ENCODE data around the gene ATL3.
"Not testable (repeated sequence)": the region's sequence is repeated elsewhere in the genome, so short reads cannot be mapped to it uniquely, and the experiment has no call there.

ATL3 gene

DNA sequence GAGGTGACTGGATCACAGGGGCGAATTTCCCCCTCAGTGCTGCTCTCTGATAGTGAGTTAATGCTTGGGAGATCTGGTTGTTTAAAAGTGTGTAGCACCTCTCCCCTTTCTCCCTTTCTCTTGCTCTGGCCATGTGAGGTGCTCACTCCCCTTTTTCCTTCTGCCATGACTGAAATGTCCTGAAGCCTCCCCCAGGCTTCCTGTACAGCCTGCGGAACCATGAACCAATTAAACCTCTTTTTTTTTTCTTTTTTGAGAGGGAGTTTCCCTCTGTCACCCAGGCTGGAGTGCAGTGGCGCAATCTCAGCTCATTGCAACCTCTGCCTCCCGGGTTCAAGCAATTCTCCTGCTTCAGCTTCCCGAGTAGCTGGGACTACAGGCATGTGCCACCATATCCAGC is 53.5 kb downstream of the ATL3 start:
- not testable (repeated sequence) for DNase-seq

DNA sequence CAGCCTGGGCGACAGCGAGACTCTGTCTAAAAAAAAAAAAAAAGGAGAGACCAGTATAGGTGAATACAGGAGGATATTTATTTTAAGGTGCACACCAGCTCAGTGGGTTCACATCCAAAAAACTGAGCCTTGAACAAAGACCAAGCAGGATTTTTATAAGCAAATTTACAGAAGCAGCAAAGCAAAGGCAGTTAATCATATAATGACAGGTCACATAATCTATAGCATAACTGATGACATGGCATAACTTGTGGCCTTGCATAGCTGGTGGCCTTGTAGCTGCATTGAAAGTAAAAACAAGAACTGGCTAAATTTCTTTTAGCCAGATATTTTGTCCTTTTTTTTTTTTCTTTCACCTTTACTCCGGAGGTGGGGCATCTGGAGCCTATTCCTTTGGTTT is 54.2 kb downstream of the ATL3 start:
- DNase-seq, result no peak

DNA sequence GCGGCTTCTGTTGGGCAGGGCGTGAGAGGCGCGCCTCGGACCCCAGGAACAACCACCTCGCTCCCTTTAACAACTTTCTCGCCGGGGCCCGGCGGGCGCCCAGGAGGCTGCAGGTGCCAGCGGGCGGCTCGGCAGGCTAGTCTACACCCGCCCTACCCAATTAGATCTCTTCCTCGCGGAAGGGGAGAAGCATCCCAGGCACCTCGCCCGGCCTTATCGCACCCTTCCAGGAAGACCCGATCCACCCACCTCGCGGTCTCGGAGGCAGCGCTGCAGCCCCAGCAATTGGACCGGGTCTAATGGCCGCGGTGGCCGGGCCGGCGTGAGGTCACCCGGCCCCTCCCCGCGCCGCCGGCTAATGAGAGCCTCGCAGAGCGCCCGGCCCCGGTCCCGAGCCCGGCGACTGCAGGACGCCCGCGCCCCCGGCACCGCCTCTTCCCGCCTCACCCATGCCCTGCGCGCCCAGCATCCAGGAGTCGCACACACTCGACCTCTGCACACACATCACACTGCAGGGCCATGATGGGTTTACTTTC is 57.0 kb downstream of the ATL3 start, which contains the start of gene PLAAT3:
TSS of gene PLAAT3 (minus strand) at position 298 of the 536 bp plus-strand sequence. CDS start 419 bp downstream, outside the sequence.
- DNase-seq, result peak; percentile 75

DNA sequence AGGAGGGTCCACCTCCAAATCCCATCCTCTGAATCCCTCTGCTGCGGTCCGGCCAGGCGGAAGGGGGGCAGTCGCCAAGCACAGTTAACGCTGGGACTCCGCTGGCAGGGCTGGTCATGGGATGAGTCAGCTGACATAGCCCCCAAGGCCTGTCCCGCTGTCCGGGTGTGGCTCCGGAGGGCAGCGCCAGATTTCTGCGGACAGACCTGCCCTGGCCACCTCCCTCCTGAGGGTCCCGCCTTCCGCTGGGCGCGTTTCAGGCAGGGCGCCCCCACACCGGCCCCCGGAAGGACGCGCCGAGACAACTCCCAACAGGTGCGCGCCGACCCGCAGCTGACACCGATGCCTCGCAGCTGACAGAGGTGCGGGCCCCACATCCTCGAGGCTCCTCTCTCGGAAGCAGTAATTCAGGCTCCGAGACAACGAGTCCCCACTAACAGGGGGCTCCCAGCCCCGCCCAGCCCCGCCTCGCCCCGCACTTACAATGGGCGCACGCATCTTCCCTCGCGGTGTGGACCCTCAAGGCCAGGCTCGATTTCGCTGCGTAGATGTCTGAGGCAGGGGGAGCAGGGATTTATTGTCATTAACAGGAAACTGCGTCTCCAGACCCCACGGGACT is 57.5 kb downstream of the ATL3 start:
- peak; percentile 71 for DNase-seq

DNA sequence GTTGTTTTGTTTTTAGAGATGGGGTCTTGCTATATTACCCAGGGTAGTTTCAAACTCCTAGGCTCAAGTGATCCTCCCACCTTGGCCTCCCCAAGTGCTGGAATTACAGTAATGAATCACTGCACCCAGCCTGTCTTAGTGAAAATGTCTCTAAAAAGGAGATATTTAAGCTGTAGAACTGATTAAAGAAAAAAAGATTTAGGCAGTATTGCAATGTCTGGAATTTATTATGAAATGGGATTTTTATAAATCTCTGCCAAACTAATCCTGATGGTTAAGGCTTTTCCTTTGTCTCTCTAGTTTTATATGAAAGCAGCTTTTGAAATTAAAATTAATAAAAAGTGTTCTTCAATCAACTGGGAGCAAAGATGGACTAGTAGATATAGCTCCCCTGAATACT is 59.0 kb downstream of the ATL3 start:
- no peak for DNase-seq

DNA sequence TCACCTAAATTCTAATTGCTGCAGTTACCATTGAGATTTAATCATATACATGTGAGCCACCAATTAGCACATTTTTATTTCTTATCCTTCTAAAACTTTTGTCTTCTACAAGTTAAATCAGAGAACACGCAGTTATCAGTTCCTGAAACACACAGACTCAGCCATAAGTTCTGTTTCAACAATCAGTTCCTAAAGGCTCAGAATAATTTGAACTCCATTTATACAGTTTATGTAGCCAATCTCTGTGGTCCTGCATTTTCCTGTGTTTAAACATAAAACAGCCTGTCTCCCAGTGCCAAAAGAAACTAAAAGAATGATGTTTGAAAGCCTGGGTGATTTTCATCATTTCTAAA is 59.8 kb downstream of the ATL3 start:
- DNase-seq, result no peak

DNA sequence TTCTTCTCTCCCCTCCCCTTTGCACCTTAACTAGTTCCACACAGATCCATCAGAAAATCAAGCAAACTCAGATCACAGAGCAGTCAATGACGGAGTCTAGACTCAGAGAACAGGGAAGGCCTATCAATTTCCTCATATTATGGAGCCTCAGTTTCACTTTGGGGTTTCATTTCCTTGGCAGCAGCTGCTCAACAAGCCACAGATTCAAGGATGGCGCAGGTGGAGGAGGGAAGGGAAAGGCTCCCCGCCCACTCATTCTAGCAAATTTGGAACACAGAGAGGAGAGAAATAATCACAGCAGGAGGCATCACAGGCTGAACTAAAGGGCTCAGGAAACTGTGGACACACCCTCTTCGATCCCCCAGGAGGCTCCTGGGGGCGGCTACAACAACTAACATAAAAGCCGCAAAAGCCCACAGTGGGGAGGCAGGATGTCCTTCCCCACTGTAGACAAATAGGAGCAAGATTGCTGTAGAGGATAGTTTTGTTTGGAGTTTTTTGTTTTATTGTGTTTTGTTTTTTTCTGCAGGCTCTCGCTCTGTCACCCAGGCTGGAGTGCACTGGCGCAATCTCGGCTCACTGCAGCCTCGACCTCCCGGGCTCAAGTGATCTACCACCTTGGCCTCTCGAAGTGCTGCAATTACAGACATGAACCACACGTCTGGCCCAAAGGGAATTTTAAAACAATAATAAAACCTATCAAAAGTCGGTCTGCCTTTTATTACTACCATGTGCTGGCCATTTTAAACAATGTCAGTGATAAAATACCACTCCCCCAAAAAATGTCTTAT is 60.4 kb downstream of the ATL3 start:
- no peak for DNase-seq

DNA sequence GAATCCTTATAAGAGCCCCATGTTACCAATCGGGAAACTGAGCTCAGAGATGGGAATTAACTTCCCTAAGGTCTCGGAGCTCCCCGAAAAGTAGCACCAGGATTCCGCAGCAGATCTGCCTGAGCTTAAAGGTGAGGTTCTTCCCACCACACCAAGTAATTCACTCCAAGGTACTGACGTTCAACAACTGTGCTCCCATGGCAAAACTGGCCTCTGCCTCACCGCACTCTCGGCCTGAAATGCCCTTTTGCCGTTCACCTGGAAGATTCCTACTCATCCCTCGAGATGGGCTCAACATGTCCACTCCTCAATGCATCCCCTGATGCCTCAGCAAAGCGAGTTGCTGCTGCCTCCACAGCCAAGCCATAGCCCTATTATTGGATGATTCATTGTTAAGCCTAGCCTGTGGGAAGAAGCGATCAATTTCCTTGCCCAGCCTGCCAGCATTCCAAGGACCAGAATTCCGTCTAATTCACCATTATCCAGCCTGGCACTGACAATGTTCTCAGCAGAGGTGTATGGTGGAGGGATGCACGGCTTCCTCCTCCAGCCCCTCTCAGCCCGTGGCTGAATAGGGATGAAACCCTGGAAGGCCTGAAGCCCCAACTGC is 61.1 kb downstream of the ATL3 start:
- no peak for DNase-seq

DNA sequence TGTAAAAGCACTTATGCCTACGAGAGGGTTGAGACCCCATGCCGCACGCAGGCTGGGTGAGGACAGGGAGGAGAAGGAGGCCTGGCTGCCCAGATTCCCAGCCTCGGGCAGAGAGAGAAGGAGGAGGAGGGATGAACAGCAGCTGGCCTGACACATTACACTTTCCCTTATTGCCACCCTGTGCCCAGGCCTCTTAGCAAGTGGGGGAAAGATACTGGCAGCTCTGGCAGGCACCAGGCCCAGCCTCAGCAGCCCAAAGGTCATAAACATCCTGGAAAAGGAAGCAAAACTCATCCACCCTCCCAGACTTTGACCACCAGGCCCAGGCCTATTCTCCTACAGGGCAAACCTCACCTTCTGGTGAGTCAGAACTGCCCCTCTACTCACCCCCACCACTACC is 61.6 kb downstream of the ATL3 start:
- DNase-seq, result no peak

DNA sequence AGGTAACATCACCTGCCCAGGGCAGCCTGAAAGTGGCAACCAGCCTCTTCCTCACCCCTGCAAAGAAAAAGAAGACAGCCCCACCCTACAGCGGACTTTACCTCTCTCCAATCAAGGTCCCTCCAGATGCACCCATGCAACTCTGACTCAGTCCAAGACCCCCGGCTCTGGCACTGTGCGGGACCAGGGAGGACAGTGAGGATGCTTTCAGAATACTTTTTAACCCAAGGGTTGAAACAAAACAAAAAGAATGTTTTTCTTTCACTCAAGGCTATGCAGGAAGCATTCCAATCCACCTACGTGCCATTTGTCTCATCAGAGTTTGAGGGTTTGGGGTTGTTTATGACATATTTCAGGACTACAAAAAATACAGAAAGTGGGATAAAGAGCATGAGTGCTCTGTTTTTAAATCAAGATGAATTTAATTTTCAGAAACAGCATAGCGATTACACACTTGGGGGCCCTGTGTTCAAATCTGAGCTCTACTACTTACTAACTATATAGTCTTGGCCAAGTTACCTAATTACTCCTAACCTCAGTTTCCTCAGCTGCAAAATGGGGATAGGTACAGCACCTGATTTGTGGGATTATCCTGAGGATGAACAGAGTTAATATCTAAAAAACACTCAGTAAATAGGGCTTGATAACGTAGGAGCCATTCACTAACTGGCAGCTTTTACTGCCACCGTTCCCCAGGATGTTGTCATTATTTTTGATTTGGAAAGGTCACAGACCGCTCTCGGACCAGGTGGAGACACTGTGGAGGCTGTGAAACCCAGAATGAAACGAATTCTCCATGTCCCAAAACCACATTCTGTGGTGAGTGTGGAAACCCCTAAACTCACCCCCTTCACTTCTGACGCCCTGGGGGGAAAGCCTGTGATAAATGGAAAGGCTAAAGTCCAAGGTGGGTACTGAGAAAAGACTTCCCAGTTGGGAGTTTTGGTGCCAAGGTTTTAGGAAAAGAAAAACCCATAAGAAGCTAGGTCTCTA is 62.5 kb downstream of the ATL3 start:
- DNase-seq, result peak; percentile 33

DNA sequence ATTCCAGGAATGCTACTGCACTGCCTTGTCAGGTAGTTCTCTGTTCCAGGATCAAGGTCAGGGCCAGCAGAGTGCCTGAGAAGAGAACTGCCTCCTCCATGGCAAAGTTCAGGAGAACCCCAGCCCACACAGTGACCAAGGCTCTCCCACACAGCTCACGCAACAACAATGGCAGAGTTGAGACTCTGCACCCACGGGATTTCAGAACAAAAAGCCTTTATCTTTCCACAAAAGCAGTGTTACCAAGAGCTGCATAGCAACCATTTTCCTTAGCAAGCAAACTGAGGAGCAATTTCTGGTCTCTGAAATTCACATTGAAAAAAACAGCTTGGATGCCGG is 68.0 kb downstream of the ATL3 start:
- peak; percentile 47 for DNase-seq

DNA sequence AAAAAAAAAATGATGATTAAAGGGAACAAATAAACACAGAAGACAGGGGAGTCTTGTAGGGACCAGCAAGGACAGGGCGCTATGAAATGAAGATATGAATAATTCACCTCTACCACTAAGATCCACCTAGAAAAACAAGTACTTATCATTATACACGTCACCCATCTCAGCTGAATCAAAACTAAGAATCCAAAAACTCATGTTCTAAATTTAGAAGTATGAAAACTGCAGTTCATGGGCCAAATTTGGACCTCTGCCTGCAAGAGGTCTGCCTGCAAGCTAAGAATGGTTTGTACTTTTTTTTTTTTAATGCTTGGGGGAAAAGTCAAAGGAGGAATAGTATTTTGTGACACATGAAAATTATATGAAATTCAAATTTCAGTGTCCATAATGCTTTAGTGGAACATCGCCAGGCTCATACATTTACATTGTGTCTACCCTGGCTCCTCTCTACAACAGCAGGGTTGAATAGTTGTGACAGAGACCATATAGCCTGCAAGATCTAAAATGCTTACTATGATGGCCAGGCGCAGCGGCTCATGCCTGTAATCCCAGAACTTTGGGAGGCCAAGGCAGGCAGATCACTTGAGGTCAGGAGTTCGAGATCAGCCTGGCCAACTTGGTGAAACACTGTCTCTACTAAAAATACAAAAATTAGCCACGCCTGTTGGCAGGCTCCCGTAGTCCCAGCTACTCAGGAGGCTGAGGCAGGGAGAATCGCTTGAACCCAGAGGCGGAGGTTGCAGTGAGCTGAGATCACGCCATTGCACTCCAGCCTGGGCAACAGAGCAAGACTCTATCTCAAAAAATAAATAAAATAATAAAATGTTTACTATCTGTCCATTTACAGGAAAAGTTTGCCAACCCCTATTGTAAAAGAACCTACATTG is 68.6 kb downstream of the ATL3 start:
- DNase-seq, result not testable (repeated sequence)

DNA sequence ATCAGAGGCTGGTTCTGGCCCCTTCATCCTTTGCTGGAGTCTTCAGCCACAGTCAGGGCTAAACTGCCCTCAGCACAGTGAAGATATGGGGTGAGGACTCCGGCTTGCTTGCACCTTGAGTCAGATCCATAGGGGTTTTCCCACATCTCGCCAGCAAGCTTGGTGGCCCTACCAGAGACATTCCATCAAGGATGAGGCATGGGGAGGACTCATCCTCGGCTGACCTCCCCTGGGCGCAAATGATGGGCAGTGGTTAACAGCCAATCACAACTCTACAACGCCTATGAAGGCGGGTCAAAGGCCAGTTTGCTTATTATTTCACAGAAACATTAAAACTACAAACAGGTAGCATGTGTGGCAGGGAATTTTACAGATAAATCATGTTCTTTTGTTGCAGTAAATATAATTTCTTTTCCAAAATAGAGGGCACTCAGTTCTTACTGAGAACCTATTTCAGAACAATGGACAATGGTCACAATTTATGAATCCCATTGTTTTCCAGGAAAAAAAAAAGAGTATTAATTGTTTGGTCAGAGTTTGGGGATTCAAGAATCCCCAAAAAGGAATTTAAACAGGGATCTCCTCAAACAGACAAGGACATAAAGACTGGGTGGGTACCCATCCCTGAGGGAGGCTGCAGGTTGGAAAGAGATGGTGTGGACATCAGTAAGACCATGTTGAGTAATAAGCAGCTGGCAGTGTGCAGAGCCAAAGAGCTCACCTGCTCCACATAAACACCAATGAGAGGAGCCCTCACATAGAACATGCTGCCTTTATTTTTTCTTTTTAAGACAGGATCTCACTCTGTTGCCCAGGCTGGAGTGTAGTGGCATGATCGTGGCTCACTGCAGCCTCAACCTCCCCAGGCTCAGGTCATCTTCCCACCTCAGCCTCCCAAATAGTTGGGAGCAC is 71.7 kb downstream of the ATL3 start:
- DNase-seq, result peak; percentile 49

DNA sequence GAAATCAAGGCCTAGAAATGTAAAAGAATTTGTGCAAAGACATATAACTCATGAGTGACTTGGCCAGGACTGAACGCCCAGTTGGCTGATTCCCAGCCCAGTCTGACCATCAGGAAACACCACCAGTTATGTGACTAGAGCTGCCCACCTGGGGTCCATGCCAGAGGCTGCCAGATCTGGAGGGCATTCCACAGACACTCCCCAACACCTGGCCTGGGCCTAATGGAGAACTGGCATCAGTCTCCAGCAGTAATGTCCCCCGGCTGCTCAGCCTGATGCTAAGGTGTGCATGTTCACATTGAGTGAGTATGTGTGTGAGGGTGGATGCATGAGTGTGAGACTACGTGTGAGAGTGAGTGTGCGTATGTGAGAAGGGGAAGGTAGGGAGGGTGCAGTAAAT is 72.6 kb downstream of the ATL3 start:
- DNase-seq, result no peak

DNA sequence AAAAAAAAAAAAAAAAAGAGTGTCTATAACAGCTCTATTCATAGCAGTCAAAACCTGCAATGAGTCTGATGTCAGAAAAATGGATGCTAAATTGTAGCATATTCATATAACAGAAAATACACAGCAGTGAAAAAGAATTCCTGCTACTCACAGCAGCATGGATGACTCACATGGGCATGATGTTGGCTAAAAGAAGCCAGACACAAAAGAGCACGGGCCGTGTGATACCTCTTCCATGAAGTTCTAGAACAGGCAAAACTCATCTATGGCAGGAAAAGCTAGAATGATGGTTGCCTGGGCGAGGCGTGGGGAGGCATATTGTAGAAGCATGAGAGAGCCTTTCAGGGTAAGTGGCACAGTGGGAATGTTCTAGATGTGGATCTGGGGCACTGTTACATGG is 75.9 kb downstream of the ATL3 start:
- DNase-seq, result no peak

DNA sequence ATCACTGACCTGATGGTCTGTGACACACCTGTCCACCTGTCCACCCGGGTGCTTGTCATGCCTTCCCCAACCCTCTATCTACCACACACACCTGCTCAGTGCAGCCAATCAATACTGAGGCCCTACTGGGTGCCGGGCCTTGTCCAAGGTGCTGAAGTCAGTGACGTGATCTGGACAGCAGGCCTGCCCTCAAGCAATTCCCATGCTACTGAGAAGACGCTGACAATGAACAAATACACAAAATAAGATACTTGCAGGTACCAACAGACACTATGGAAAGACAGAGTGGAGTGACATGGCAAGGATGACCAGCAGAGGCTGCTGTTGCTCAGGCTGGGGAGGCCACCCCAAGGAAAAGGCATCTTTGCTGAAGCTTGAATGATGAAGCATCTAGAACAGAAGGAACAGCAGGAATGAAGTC is 78.2 kb downstream of the ATL3 start:
- no peak for DNase-seq

DNA sequence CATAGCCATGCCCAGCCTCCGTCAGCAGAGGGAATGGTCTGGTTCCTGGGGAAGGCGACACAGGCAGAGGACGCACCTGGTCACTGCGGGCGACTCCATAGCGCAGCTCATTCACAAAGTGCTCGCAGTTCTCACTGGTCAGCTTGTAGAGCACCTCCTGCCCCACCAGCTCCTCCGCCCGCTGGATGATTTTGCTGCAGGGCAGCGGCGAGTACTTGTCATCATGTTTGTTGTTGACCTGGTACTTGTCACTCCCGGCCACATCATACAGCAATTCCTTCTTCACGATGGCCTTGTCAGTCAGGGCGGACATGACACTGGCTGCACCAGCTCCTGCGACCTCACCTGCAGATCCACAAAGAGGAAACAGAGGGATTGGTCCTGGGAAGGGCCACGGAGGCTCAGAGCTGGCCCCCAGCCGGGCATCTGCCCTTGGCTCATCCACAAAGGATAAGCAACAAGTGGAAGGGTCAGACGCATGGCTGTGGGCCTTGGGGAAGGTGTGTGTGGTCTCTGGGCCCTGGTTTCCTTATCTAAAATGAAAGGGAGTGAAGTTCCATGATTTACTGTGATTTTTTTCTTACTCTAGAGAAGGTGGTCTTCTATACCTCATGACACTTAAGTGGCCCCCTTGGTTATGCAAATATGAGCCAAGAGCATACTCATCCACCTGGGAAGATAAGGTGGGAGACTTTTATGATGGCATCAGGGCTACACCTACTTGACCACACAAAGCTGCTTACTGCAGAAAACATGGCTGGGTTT is 81.0 kb downstream of the ATL3 start:
- no peak for DNase-seq

DNA sequence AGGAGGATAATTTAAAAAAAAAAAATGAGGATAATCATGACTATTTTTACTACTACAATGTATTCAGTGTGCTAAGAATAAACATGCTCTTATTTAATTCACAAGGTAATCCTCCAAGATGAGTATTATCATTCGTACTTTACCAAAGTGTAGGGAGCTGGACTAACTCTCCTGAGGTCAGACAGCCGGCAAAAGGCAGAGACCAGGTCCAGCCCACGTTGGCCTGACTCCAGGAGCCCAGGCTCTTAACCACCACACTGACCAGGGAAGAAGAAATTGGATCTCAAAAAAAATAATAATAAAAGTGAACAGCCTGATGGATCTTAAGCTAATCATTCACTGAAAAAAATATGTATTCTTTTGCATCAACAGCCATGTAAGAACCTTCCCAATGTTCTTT is 82.2 kb downstream of the ATL3 start:
- no peak for DNase-seq

DNA sequence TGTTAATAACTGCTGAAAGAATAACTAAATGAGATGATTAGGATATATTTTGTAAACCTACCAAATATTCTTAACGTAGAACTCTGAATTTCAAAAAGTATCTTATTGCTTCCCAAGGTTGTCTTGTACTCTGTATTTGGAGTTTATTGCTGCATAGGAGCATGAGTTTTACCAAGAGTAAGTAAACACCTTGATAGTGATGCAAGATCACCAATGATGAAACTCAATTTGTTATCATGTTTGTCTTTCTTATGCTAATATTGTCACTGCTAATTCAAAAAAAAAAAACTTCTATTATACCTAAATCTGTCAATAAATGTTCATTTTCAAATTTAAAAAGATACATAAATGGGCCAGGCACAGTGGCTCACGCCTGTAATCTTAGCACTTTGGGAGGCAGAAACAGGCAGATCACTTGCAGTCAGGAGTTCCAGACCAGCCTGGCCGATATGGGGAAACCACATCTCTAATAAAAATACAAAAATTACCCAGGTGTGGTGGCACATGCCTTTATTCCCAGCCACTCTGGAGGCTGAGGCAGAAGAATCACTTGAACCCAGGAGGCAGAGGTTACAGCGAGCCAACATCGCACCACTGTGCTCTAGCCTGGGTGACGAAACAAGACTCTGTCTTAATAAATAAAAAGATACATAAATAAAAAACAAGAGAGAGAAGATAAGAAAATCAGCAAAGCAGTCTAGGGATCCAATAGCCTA is 84.6 kb downstream of the ATL3 start:
- no peak for DNase-seq
